ENCODE data around the gene SP140. TPM values are rescaled to one million over a fixed set of nuclear protein-coding genes. Genes with fewer than 3 reads are reported as not detected.
A peak's percentile ranks its signal among the peaks of the same experiment; 100 is the strongest.

The SP140 gene
- polyA plus RNA-seq, 3 donors: 2.5 to 7.3 (median 5.9) TPM

DNA sequence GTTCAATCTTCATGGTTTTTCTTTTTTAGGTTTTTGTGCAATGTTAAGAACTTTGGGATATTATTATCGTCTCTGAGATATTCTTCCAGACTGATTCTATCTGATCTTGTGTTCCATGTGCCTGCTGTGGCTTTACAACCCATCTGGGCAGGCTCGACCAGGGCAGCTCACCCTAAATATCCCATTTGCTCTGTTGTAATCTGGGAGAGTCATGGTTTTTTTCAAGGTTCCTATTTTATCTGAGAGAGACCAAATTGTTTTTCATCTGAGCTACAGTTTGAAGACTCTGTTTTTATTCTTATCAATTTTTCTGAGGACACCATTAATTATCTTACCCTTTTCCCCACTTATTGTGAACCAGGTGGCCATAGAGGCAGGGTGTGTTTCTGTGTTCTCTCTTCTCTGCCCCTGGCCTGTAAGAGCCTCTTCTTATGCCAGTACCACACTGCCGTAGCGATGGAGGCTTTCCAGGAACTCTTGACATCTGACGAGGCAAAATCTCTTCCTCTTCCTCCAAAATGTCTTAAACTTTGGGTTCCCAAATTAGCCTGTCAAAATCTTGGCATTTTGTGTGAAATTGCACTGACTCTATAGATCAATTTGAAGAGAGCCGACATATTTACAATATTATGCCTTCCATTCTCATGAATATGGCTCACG, 104.5 kb downstream of the SP140 start:
- Mint-ChIP-seq H3K27me3 (ENCODE audit: low read depth in 3 of 3) (peaks cover 0 to 3% (median 0%) of the 10 kb centered on the region in 3 donors), H3K4me1 (peaks cover 53% of the 10 kb centered on the region), H3K9me3 (peaks cover 0 to 4% (median 0%) of the 10 kb centered on the region in 7 donors), H3K36me3 (peaks cover 31 to 38% of the 10 kb centered on the region in 2 donors), H3K4me3 (peak overlapping the region; percentile 53 to 80), H3K27ac (peak overlapping the region; percentile 65 to 91 (median 87))
- no peak overlapping the region for H3K9ac ChIP-seq (ENCODE audit: insufficient read depth, low read length, poor library complexity, severe bottlenecking)
- H3K4me3 ChIP-seq (replicated peaks in 1 of 3; ENCODE audit: low read depth in 2 of 3, low read length in 3 of 3): peak overlapping the region in 1 of 3 experiments; percentile 12
- peaks cover 8 to 14% of the 10 kb centered on the region in 2 donors for H3K36me3 ChIP-seq (replicated peaks in 1 of 2; ENCODE audit: control insufficient read depth in 1 of 2, insufficient read depth in 2 of 2, low read length in 2 of 2)
- H3K27ac ChIP-seq (ENCODE audit: low read depth in 1 of 2, low read length in 2 of 2): peak overlapping the region in 1 of 2 donors; percentile 35
- H3K79me2 ChIP-seq (ENCODE audit: insufficient read depth, low read length): peaks cover 43% of the 10 kb centered on the region
- TF ChIP-seq, protein P1, sequence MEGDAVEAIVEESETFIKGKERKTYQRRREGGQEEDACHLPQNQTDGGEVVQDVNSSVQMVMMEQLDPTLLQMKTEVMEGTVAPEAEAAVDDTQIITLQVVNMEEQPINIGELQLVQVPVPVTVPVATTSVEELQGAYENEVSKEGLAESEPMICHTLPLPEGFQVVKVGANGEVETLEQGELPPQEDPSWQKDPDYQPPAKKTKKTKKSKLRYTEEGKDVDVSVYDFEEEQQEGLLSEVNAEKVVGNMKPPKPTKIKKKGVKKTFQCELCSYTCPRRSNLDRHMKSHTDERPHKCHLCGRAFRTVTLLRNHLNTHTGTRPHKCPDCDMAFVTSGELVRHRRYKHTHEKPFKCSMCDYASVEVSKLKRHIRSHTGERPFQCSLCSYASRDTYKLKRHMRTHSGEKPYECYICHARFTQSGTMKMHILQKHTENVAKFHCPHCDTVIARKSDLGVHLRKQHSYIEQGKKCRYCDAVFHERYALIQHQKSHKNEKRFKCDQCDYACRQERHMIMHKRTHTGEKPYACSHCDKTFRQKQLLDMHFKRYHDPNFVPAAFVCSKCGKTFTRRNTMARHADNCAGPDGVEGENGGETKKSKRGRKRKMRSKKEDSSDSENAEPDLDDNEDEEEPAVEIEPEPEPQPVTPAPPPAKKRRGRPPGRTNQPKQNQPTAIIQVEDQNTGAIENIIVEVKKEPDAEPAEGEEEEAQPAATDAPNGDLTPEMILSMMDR (IDR thresholded peaks at IDR 0.05): no peak
- H3K4me1 ChIP-seq (ENCODE audit: control insufficient read depth in 1 of 2, insufficient read depth in 2 of 2, low read length in 2 of 2): peaks cover 44 to 58% of the 10 kb centered on the region in 2 donors
- peak overlapping the region; percentile 33 for H3K4me2 ChIP-seq (replicated peaks; ENCODE audit: extremely low read depth, low read length, poor library complexity, severe bottlenecking)
- no CpG with 5 or more reads among the region's 7 CpGs for WGBS (ENCODE audit: insufficient coverage)
- intact Hi-C loops (cut with micrococcal nuclease): loop anchor here (5.0 to 10.0 kb wide), 5 partner anchors 82 to 405 kb away; partner anchors contain the start of genes FBXO36 (in 1 of the 2), SP100 (in 1 of the 2), SP110 (in 1 of the 2) and TRIP12 (in 1 of the 2)
- no peaks in the 10 kb centered on the region for H3K27me3 ChIP-seq (ENCODE audit: control insufficient read depth in 2 of 2, insufficient read depth in 2 of 2, low read length in 2 of 2)
- H2AFZ ChIP-seq (ENCODE audit: insufficient read depth, low read depth, low read length, poor library complexity, severe bottlenecking): no peak overlapping the region
- peak in 2 of 3 donors; percentile 44 to 56 for DNase-seq
- H4K20me1 ChIP-seq (ENCODE audit: insufficient read depth, low read length): peaks cover 8% of the 10 kb centered on the region
- no peaks in the 10 kb centered on the region for H3K9me3 ChIP-seq (replicated peaks in 1 of 2; ENCODE audit: control insufficient read depth in 1 of 2, insufficient read depth in 1 of 2, low read length in 2 of 2)

DNA sequence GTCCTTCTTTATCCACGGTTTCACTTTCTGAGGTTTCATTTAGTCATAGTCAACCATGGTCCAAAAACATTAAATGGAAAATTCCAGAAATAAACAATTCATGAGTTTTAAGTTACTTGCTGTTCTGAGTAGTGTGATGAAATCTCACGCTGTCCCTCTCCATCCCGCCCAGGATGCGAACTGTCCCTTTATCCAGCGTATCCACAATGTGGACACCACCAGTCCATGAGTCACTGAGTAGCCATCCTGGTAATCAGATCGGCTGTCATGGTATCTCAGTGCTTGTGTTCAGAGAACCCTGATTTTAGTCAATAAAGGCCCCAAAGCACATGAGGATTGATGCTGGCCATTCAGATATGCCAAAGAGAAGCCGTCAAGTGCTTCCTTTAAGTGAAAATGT, 105.2 kb downstream of the SP140 start:
- peaks cover 55% of the 10 kb centered on the region for H3K4me1 Mint-ChIP-seq
- Histone ChIP-seq H3K4me3 (replicated peaks in 1 of 3; ENCODE audit: low read depth in 2 of 3, low read length in 3 of 3) (no peak overlapping the region), H3K4me2 (replicated peaks; ENCODE audit: extremely low read depth, low read length, poor library complexity, severe bottlenecking) (no peak overlapping the region), H4K20me1 (ENCODE audit: insufficient read depth, low read length) (peaks cover 13% of the 10 kb centered on the region), H3K27ac (ENCODE audit: low read depth in 1 of 2, low read length in 2 of 2) (no peak overlapping the region), H3K36me3 (replicated peaks in 1 of 2; ENCODE audit: control insufficient read depth in 1 of 2, insufficient read depth in 2 of 2, low read length in 2 of 2) (peaks cover 10 to 20% of the 10 kb centered on the region in 2 donors), H2AFZ (ENCODE audit: insufficient read depth, low read depth, low read length, poor library complexity, severe bottlenecking) (no peak overlapping the region), H3K27me3 (ENCODE audit: control insufficient read depth in 2 of 2, insufficient read depth in 2 of 2, low read length in 2 of 2) (no peaks in the 10 kb centered on the region), H3K79me2 (ENCODE audit: insufficient read depth, low read length) (peaks cover 42% of the 10 kb centered on the region), H3K9ac (ENCODE audit: insufficient read depth, low read length, poor library complexity, severe bottlenecking) (no peak overlapping the region), H3K4me1 (ENCODE audit: control insufficient read depth in 1 of 2, insufficient read depth in 2 of 2, low read length in 2 of 2) (peaks cover 44 to 51% of the 10 kb centered on the region in 2 donors), H3K9me3 (replicated peaks in 1 of 2; ENCODE audit: control insufficient read depth in 1 of 2, insufficient read depth in 1 of 2, low read length in 2 of 2) (no peaks in the 10 kb centered on the region)
- no peak overlapping the region for H3K4me3 Mint-ChIP-seq
- peaks cover 0 to 4% (median 0%) of the 10 kb centered on the region in 7 donors for H3K9me3 Mint-ChIP-seq
- peaks cover 0 to 3% (median 1%) of the 10 kb centered on the region in 3 donors for H3K27me3 Mint-ChIP-seq (ENCODE audit: low read depth in 3 of 3)
- intact Hi-C loops (cut with micrococcal nuclease): no loop called here
- WGBS (ENCODE audit: insufficient coverage): 95% methylated on average over 5 of the region's 7 CpGs
- DNase-seq: no peak
- TF ChIP-seq, protein P1 (IDR thresholded peaks at IDR 0.05): no peak
- H3K36me3 Mint-ChIP-seq: peaks cover 36 to 44% of the 10 kb centered on the region in 2 donors
- H3K27ac Mint-ChIP-seq: peak overlapping the region in 2 of 7 donors; percentile 78 to 90
